Suprapubic skin (tissue), 4 donors: Measurements from ENCODE around the gene SPATA13. TPM values are rescaled to one million over a fixed set of nuclear protein-coding genes. Genes with fewer than 3 reads are reported as not detected.
"Not testable (repeated sequence)": the region's sequence is repeated elsewhere in the genome, so short reads cannot be mapped to it uniquely, and the experiment has no call there.

Source experiments
- DNase-seq, 2 donors: peaks; one replicate each; pipeline ENCODE4 v3.0.0-alpha.2; 2019; ENCODE audit warnings: low spot score in 2 of 2
- H3K27ac ChIP-seq: fragments of 200-600 bp; sonication (generic); one replicate; pipeline ENCODE4 v1.5.1; 2019
- H3K27me3 ChIP-seq: fragments of 200-600 bp; sonication (generic); one replicate; pipeline ENCODE4 v1.5.1; 2019
- H3K36me3 ChIP-seq: fragments of 200-600 bp; sonication (generic); one replicate; pipeline ENCODE4 v1.5.1; 2019
- H3K4me1 ChIP-seq: fragments of 200-600 bp; sonication (generic); one replicate; pipeline ENCODE4 v1.5.1; 2019
- H3K4me3 ChIP-seq: fragments of 200-600 bp; sonication (generic); one replicate; pipeline ENCODE4 v1.5.1; 2019; ENCODE audit warnings: mild to moderate bottlenecking
- H3K9me3 ChIP-seq: fragments of 200-600 bp; sonication (generic); one replicate; pipeline ENCODE4 v1.5.1; 2019
- CTCF ChIP-seq, 2 donors: fragments of 200-600 bp in 1 of 2; fragments of 450-650 bp in 1 of 2; sonication (generic) in 1 of 2; IDR thresholded peaks; one replicate each; pipeline ENCODE4 v1.5.1; 2016 to 2019; ENCODE audit warnings: antibody characterized with exemption in 2 of 2, mild to moderate bottlenecking in 1 of 2, moderate library complexity in 1 of 2
- EP300 ChIP-seq: sonication (generic); formaldehyde crosslinking; IDR thresholded peaks from one replicate; pipeline ENCODE4 v1.6.1; 2017; ENCODE audit warnings: antibody characterized with exemption
- POLR2A ChIP-seq, 2 donors: fragments of 450-650 bp; IDR thresholded peaks; one replicate each; pipeline ENCODE4 v1.6.1; 2017; ENCODE audit warnings: antibody characterized with exemption in 2 of 2, mild to moderate bottlenecking in 2 of 2, moderate library complexity in 2 of 2
- POLR2AphosphoS5 ChIP-seq, 3 donors: sonication (generic); formaldehyde crosslinking; IDR thresholded peaks; one replicate each; pipeline ENCODE4 v1.6.1; 2017; ENCODE audit warnings: antibody characterized with exemption in 3 of 3
- WGBS: methylation state at CpG from one replicate; pipeline ENCODE4 v1.1.5; 2018; 5-methylcytosine and 5-hydroxymethylcytosine counted together
- total RNA-seq, 4 donors: library from RNA; depleted of rRNA; stranded (reverse); fragments of >200 nt; gene quantifications; one replicate each; pipeline ENCODE4 v1.1.0, GENCODE V29; 2016

The SPATA13 gene
- total RNA-seq, 4 donors from 2014 or later, result 26.5 to 64.2 (median 31.6) TPM

DNA sequence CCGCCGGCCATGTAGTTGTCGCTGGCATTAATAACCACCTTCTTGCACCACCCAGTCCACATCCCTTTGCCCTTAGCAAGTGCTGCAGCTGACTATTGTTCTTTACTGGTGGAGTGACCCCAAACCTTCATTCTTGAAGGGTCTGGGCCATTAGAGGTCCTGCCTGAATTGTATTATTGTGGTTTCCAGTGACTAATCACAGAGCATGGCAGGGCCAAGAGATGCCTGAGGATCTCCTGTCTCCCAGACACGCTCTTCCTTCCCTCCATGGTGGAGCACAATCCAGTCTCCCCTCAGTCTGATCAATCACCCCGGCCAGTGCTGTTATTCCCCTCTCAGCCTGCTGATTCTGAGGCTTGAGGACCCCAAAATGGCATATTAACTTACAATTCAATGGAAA, 187.9 kb downstream of the SPATA13 start:
- WGBS, result 65% methylated on average over 5 of the region's 5 CpGs
- Histone ChIP-seq H3K27me3 (no peaks in the 10 kb centered on the region), H3K36me3 (no peaks in the 10 kb centered on the region), H3K4me3 (no peak overlapping the region), H3K27ac (no peak overlapping the region), H3K4me1 (no peaks in the 10 kb centered on the region), H3K9me3 (no peaks in the 10 kb centered on the region)
- TF ChIP-seq POLR2A (IDR thresholded peaks at IDR 0.05), result no peak
- TF ChIP-seq CTCF (IDR thresholded peaks at IDR 0.05), result no peak
- TF ChIP-seq EP300, result no peak
- TF ChIP-seq POLR2AphosphoS5 (IDR thresholded peaks at IDR 0.05), result no peak
- DNase-seq, result no peak

- H3K27ac ChIP-seq, result no peak overlapping the region
- TF ChIP-seq CTCF (IDR thresholded peaks at IDR 0.05) (no peak), POLR2A (IDR thresholded peaks at IDR 0.05) (no peak), POLR2AphosphoS5 (IDR thresholded peaks at IDR 0.05) (no peak), EP300 (no peak)
- no peaks in the 10 kb centered on the region for H3K4me1 ChIP-seq
- H3K4me3 ChIP-seq, result no peak overlapping the region
- 53% methylated on average over 6 of the region's 6 CpGs for WGBS
- no peaks in the 10 kb centered on the region for H3K36me3 ChIP-seq
- DNase-seq, result no peak
- no peaks in the 10 kb centered on the region for H3K27me3 ChIP-seq
- no peaks in the 10 kb centered on the region for H3K9me3 ChIP-seq
Observed at GRCh38 chr13:24348797-24349515, 188.4 kb downstream of the SPATA13 start.

- DNase-seq, H3K27ac ChIP-seq, H3K36me3 ChIP-seq, H3K4me3 ChIP-seq, H3K9me3 ChIP-seq, H3K4me1 ChIP-seq, H3K27me3 ChIP-seq: not testable (repeated sequence)
- WGBS, result 93% methylated on average over 3 of the region's 3 CpGs
Observed at GRCh38 chr13:24349778-24350664, 189.5 kb downstream of the SPATA13 start.

DNA sequence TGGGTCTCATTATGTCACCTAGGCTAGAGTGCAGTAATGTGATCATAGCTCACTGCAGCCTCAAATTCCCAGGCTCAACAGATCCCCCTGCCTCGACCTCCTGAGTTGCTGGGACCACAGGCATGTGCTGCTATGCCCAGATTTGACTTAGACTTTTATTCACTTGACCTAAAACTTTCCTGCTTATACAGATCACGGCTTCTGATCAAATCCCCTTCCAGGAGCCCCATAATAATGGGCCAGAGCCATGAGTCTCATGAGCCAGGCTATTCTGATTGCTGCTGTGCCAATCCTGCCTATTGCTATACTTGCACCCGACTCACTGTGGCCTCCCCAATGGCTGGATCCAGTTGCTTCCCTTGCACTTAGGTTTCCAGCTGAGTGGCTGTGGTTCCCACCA, 190.9 kb downstream of the SPATA13 start:
- Histone ChIP-seq H3K4me1 (no peaks in the 10 kb centered on the region), H3K9me3 (no peaks in the 10 kb centered on the region), H3K36me3 (no peaks in the 10 kb centered on the region), H3K27ac (no peak overlapping the region), H3K4me3 (no peak overlapping the region), H3K27me3 (no peaks in the 10 kb centered on the region)
- 84% methylated on average over 3 of the region's 3 CpGs for WGBS
- no peak for DNase-seq
- TF ChIP-seq EP300 (no peak), POLR2A (IDR thresholded peaks at IDR 0.05) (no peak), POLR2AphosphoS5 (IDR thresholded peaks at IDR 0.05) (no peak), CTCF (IDR thresholded peaks at IDR 0.05) (no peak)

GRCh38 chr13:24353736-24354135, 193.2 kb downstream of the SPATA13 start:
- Histone ChIP-seq H3K36me3 (no peaks in the 10 kb centered on the region), H3K27me3 (no peaks in the 10 kb centered on the region), H3K4me1 (no peaks in the 10 kb centered on the region), H3K9me3 (no peaks in the 10 kb centered on the region), H3K27ac (no peak overlapping the region), H3K4me3 (no peak overlapping the region)
- DNase-seq, result no peak
- 59% methylated on average over 1 of the region's 1 CpG for WGBS
- TF ChIP-seq POLR2A (IDR thresholded peaks at IDR 0.05), result no peak
- no peak for TF ChIP-seq CTCF (IDR thresholded peaks at IDR 0.05)
- TF ChIP-seq EP300, result no peak
- no peak for TF ChIP-seq POLR2AphosphoS5 (IDR thresholded peaks at IDR 0.05)
